WTC11 (cell line): Measurements from ENCODE around the gene ERBB4. TPM values are rescaled to one million over a fixed set of nuclear protein-coding genes. Genes with fewer than 3 reads are reported as not detected.

Experiments used
- ATAC-seq: fragments of 200-7000 bp; cut with Tn5 transposase; 2 replicates; pipeline ENCODE4 v1.10.0; 2021; ENCODE audit warnings: mild to moderate bottlenecking, moderate library complexity
- CTCF ChIA-PET: fragments of 300-600 bp; sonication (Branson Sonifier 250); formaldehyde crosslinking; loops from one replicate; lab custom pipeline; 2021; ENCODE audit warnings: antibody characterized with exemption; lab: Charles Lee
- POLR2A ChIA-PET: fragments of 350-600 bp; sonication (Branson Sonifier 250); formaldehyde crosslinking; loops from one replicate; lab custom pipeline; 2021; ENCODE audit warnings: antibody characterized with exemption; lab: Charles Lee
- DNase-seq: peaks from one replicate; pipeline ENCODE4 v3.0.0; 2021; ENCODE audit warnings: low spot score
- H3K27ac Mint-ChIP-seq: 2 replicates; pipeline ENCODE4 v1.8.0; 2021; ENCODE audit warnings: mixed read lengths
- H3K27me3 Mint-ChIP-seq: 2 replicates; pipeline ENCODE4 v1.8.0; 2021; ENCODE audit warnings: low read depth, mild to moderate bottlenecking, moderate library complexity, mixed read lengths
- H3K36me3 Mint-ChIP-seq: 2 replicates; pipeline ENCODE4 v1.8.0; 2021; ENCODE audit warnings: mixed read lengths
- H3K4me1 Mint-ChIP-seq: 2 replicates; pipeline ENCODE4 v1.8.0; 2022; ENCODE audit warnings: mixed read lengths
- H3K4me3 Mint-ChIP-seq: 2 replicates; pipeline ENCODE4 v1.8.0; 2021; ENCODE audit warnings: mild to moderate bottlenecking, moderate library complexity, mixed read lengths
- H3K9me3 Mint-ChIP-seq: 2 replicates; pipeline ENCODE4 v1.8.0; 2021; ENCODE audit warnings: mixed read lengths
- NFE2L1 ChIP-seq: sonication (generic); formaldehyde crosslinking; IDR thresholded peaks from 2 replicates; pipeline ENCODE4 v1.8.1; 2023; ENCODE audit warnings: missing genetic modification reagents
- NFYB ChIP-seq: sonication (generic); formaldehyde crosslinking; conservative IDR thresholded peaks from 2 replicates; pipeline ENCODE4 v1.8.0; 2022; ENCODE audit warnings: low read depth, missing genetic modification reagents
- NR2C2 ChIP-seq: sonication (generic); formaldehyde crosslinking; IDR thresholded peaks from 2 replicates; pipeline ENCODE4 v1.8.0; 2022; ENCODE audit warnings: mild to moderate bottlenecking, missing genetic modification reagents
- SMAD3 ChIP-seq: sonication (generic); formaldehyde crosslinking; IDR thresholded peaks from 2 replicates; pipeline ENCODE4 v1.8.0; 2022; ENCODE audit warnings: missing genetic modification reagents, mild to moderate bottlenecking, borderline replicate concordance
- TEAD4 ChIP-seq: sonication (generic); formaldehyde crosslinking; IDR thresholded peaks from 2 replicates; pipeline ENCODE4 v1.8.0; 2022; ENCODE audit warnings: mild to moderate bottlenecking, missing genetic modification reagents
- total RNA-seq: library from RNA; stranded (reverse); gene quantifications from 3 replicates; pipeline ENCODE4 v1.2.3, GENCODE V29; 2021
- TF ChIP-seq, protein P1 (sequence below): sonication (generic); formaldehyde crosslinking; IDR thresholded peaks from 2 replicates; pipeline ENCODE4 v1.8.0; 2022; ENCODE audit warnings: mild to moderate bottlenecking, missing genetic modification reagents
- TF ChIP-seq, protein P2 (sequence below): sonication (generic); formaldehyde crosslinking; IDR thresholded peaks from 2 replicates; pipeline ENCODE4 v1.8.1; 2023; ENCODE audit warnings: mild to moderate bottlenecking, missing genetic modification reagents
- TF ChIP-seq, protein P3 (sequence below): sonication (generic); formaldehyde crosslinking; IDR thresholded peaks from 2 replicates; pipeline ENCODE4 v1.8.1; 2023; ENCODE audit warnings: mild to moderate bottlenecking, missing genetic modification reagents
- TF ChIP-seq, protein P4 (sequence below): sonication (generic); formaldehyde crosslinking; IDR thresholded peaks from 2 replicates; pipeline ENCODE4 v1.8.0; 2022; ENCODE audit warnings: mild to moderate bottlenecking, missing genetic modification reagents
- TF ChIP-seq, protein P5 (sequence below): sonication (generic); formaldehyde crosslinking; IDR thresholded peaks from 2 replicates; pipeline ENCODE4 v1.8.1; 2022; ENCODE audit warnings: low read depth, mild to moderate bottlenecking, moderate library complexity, missing genetic modification reagents, borderline replicate concordance
- TF ChIP-seq, protein P6 (sequence below): sonication (generic); formaldehyde crosslinking; IDR thresholded peaks from 2 replicates; pipeline ENCODE4 v1.8.1; 2022; ENCODE audit warnings: mild to moderate bottlenecking, moderate library complexity, missing genetic modification reagents
- TF ChIP-seq, protein P7 (sequence below): sonication (generic); formaldehyde crosslinking; IDR thresholded peaks from 2 replicates; pipeline ENCODE4 v1.8.0; 2023; ENCODE audit warnings: missing genetic modification reagents, mild to moderate bottlenecking, borderline replicate concordance

Gene ERBB4
- total RNA-seq, 1 experiment from 2014 or later: 1.6 TPM

DNA sequence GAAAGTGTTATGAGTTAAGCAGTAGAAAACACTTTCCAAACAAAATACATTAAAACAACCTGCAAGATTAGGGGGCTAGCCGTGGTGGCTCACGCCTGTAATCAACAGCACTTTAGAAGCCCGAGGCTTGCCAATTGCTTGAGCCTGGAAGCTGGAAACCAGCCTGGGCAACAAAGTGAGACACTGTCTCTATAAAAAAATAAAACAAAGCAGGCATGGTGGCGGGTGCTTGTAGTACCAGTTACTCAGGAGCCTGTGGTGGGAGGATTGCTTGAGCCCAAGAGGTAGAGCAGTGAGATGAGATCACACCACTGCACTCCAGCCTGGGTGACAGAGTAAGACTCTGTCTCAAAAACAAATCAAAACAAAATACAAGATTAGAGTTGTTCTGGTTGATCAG lies 208.3 kb downstream of the ERBB4 start:
- ChIA-PET CTCF (interaction anchor here (1.1 kb wide), 1 partner anchor 190 kb away, joined by 4 read pairs; no protein-coding TSS in a partner anchor), POLR2A (no interaction called here)
- H3K9me3 Mint-ChIP-seq: peaks cover 4% of the 10 kb centered on the region; the same call in 1 of the 2 replicates
- DNase-seq (no peak), ATAC-seq (no peak; the same call in 1 of the 2 replicates)
- TF ChIP-seq, protein P1, sequence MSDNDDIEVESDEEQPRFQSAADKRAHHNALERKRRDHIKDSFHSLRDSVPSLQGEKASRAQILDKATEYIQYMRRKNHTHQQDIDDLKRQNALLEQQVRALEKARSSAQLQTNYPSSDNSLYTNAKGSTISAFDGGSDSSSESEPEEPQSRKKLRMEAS: no peak
- TF ChIP-seq NR2C2 (CRISPR knock-in tag) (no peak), NFE2L1 (CRISPR knock-in tag) (no peak), NFYB (CRISPR knock-in tag) (no peak), TEAD4 (CRISPR knock-in tag) (no peak), SMAD3 (no peak)
- TF ChIP-seq, protein P2, sequence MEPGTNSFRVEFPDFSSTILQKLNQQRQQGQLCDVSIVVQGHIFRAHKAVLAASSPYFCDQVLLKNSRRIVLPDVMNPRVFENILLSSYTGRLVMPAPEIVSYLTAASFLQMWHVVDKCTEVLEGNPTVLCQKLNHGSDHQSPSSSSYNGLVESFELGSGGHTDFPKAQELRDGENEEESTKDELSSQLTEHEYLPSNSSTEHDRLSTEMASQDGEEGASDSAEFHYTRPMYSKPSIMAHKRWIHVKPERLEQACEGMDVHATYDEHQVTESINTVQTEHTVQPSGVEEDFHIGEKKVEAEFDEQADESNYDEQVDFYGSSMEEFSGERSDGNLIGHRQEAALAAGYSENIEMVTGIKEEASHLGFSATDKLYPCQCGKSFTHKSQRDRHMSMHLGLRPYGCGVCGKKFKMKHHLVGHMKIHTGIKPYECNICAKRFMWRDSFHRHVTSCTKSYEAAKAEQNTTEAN: no peak
- TF ChIP-seq, protein P3, sequence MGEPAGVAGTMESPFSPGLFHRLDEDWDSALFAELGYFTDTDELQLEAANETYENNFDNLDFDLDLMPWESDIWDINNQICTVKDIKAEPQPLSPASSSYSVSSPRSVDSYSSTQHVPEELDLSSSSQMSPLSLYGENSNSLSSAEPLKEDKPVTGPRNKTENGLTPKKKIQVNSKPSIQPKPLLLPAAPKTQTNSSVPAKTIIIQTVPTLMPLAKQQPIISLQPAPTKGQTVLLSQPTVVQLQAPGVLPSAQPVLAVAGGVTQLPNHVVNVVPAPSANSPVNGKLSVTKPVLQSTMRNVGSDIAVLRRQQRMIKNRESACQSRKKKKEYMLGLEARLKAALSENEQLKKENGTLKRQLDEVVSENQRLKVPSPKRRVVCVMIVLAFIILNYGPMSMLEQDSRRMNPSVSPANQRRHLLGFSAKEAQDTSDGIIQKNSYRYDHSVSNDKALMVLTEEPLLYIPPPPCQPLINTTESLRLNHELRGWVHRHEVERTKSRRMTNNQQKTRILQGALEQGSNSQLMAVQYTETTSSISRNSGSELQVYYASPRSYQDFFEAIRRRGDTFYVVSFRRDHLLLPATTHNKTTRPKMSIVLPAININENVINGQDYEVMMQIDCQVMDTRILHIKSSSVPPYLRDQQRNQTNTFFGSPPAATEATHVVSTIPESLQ (CRISPR knock-in tag): no peak
- TF ChIP-seq, protein P4, sequence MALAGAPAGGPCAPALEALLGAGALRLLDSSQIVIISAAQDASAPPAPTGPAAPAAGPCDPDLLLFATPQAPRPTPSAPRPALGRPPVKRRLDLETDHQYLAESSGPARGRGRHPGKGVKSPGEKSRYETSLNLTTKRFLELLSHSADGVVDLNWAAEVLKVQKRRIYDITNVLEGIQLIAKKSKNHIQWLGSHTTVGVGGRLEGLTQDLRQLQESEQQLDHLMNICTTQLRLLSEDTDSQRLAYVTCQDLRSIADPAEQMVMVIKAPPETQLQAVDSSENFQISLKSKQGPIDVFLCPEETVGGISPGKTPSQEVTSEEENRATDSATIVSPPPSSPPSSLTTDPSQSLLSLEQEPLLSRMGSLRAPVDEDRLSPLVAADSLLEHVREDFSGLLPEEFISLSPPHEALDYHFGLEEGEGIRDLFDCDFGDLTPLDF (CRISPR knock-in tag): no peak
- TF ChIP-seq, protein P5, sequence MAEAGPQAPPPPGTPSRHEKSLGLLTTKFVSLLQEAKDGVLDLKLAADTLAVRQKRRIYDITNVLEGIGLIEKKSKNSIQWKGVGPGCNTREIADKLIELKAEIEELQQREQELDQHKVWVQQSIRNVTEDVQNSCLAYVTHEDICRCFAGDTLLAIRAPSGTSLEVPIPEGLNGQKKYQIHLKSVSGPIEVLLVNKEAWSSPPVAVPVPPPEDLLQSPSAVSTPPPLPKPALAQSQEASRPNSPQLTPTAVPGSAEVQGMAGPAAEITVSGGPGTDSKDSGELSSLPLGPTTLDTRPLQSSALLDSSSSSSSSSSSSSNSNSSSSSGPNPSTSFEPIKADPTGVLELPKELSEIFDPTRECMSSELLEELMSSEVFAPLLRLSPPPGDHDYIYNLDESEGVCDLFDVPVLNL (CRISPR knock-in tag): no peak
- TF ChIP-seq, protein P6, sequence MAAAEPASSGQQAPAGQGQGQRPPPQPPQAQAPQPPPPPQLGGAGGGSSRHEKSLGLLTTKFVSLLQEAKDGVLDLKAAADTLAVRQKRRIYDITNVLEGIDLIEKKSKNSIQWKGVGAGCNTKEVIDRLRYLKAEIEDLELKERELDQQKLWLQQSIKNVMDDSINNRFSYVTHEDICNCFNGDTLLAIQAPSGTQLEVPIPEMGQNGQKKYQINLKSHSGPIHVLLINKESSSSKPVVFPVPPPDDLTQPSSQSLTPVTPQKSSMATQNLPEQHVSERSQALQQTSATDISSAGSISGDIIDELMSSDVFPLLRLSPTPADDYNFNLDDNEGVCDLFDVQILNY: no peak
- TF ChIP-seq, protein P7, sequence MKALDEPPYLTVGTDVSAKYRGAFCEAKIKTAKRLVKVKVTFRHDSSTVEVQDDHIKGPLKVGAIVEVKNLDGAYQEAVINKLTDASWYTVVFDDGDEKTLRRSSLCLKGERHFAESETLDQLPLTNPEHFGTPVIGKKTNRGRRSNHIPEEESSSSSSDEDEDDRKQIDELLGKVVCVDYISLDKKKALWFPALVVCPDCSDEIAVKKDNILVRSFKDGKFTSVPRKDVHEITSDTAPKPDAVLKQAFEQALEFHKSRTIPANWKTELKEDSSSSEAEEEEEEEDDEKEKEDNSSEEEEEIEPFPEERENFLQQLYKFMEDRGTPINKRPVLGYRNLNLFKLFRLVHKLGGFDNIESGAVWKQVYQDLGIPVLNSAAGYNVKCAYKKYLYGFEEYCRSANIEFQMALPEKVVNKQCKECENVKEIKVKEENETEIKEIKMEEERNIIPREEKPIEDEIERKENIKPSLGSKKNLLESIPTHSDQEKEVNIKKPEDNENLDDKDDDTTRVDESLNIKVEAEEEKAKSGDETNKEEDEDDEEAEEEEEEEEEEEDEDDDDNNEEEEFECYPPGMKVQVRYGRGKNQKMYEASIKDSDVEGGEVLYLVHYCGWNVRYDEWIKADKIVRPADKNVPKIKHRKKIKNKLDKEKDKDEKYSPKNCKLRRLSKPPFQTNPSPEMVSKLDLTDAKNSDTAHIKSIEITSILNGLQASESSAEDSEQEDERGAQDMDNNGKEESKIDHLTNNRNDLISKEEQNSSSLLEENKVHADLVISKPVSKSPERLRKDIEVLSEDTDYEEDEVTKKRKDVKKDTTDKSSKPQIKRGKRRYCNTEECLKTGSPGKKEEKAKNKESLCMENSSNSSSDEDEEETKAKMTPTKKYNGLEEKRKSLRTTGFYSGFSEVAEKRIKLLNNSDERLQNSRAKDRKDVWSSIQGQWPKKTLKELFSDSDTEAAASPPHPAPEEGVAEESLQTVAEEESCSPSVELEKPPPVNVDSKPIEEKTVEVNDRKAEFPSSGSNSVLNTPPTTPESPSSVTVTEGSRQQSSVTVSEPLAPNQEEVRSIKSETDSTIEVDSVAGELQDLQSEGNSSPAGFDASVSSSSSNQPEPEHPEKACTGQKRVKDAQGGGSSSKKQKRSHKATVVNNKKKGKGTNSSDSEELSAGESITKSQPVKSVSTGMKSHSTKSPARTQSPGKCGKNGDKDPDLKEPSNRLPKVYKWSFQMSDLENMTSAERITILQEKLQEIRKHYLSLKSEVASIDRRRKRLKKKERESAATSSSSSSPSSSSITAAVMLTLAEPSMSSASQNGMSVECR (CRISPR knock-in tag): no peak
- peaks cover 4% of the 10 kb centered on the region; the same call in 1 of the 2 replicates for H3K4me1 Mint-ChIP-seq
- no peaks in the 10 kb centered on the region for H3K36me3 Mint-ChIP-seq
- no peaks in the 10 kb centered on the region for H3K27me3 Mint-ChIP-seq
- H3K27ac Mint-ChIP-seq: no peak overlapping the region
- H3K4me3 Mint-ChIP-seq: no peak overlapping the region
